Measurements from ENCODE around the gene SETD2.

DNA sequence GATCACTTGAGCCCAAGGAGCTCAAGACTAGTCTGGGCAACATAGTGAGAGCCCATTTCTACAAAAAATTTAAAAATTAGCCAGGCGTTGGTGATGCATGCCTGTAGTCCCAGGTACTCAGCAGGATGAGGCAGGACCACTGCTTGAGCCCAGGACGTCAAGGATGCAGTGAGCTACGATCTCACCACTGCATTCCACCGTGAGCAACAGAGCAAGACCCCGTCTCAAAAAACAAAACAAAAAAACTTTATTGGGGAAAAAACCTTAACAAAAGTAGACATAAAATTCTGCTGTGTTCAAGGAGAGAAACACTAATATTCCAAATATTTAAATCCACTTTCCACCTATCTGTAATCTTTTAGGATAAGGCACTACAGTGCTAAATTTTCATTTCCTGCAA is 20.8 kb downstream of the SETD2 start:
- TF ChIP-seq, protein P1, sequence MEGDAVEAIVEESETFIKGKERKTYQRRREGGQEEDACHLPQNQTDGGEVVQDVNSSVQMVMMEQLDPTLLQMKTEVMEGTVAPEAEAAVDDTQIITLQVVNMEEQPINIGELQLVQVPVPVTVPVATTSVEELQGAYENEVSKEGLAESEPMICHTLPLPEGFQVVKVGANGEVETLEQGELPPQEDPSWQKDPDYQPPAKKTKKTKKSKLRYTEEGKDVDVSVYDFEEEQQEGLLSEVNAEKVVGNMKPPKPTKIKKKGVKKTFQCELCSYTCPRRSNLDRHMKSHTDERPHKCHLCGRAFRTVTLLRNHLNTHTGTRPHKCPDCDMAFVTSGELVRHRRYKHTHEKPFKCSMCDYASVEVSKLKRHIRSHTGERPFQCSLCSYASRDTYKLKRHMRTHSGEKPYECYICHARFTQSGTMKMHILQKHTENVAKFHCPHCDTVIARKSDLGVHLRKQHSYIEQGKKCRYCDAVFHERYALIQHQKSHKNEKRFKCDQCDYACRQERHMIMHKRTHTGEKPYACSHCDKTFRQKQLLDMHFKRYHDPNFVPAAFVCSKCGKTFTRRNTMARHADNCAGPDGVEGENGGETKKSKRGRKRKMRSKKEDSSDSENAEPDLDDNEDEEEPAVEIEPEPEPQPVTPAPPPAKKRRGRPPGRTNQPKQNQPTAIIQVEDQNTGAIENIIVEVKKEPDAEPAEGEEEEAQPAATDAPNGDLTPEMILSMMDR (conservative IDR thresholded peaks at IDR 0.05 in 1 of 2, IDR thresholded peaks at IDR 0.05 in 1 of 2; ENCODE audit: low read depth in 1 of 2, low read length in 2 of 2): no peak
- TF ChIP-seq EZH2 (IDR thresholded peaks at IDR 0.05; ENCODE audit: low read length, missing control alignments): no peak

Measured in fibroblast of lung (primary cell).